ENCODE results near the gene AKR1B15. TPM values are rescaled to one million over a fixed set of nuclear protein-coding genes. Genes with fewer than 3 reads are reported as not detected.

The AKR1B15 gene
- polyA plus RNA-seq, 1 donor (not counting 4 experiments of a cell fraction or from before 2014, with no cell fraction given): 0.28 TPM

GRCh38 chr7:134594877-134595276 lies 46.0 kb downstream of the AKR1B15 start:
- DNase-seq (ENCODE audit: low read depth, low spot score) (no peak), FAIRE-seq (no peak)
- H3K79me2 ChIP-seq (ENCODE audit: control insufficient read depth, insufficient read depth, low read length): no peaks in the 10 kb centered on the region
- no peaks in the 10 kb centered on the region for H3K9me1 ChIP-seq (ENCODE audit: control insufficient read depth, extremely low read depth, insufficient read depth, low read length)
- H3K9ac ChIP-seq (ENCODE audit: control insufficient read depth, extremely low read depth, insufficient read depth, low read length): no peak overlapping the region
- no peak overlapping the region for H3K27ac ChIP-seq (ENCODE audit: control insufficient read depth, insufficient read depth, low read length)
- H2AFZ ChIP-seq (ENCODE audit: control insufficient read depth, low read length): no peak overlapping the region
- H3K9me3 ChIP-seq (ENCODE audit: control insufficient read depth, low read depth, low read length): peaks cover 4% of the 10 kb centered on the region
- H3K4me2 ChIP-seq (ENCODE audit: control insufficient read depth, extremely low read depth, insufficient read depth, low read depth, low read length): no peak overlapping the region
- TF ChIP-seq EZH2 (IDR thresholded peaks at IDR 0.05; ENCODE audit: low read length) (no peak), CTCF (optimal IDR thresholded peaks at IDR 0.05 in 1 of 3, IDR thresholded peaks at IDR 0.05 in 1 of 3, conservative IDR thresholded peaks at IDR 0.05 in 1 of 3; ENCODE audit: extremely low read depth in 1 of 3, insufficient read depth in 2 of 3, low read length in 3 of 3) (no peak)
- H4K20me1 ChIP-seq (ENCODE audit: control insufficient read depth, extremely low read depth, insufficient read depth, low read length): no peaks in the 10 kb centered on the region
- H3K27me3 ChIP-seq (ENCODE audit: control insufficient read depth, extremely low read depth, insufficient read depth, low read length): no peaks in the 10 kb centered on the region
- peaks cover 8% of the 10 kb centered on the region for H3K4me1 ChIP-seq (ENCODE audit: control insufficient read depth, extremely low read depth, insufficient read depth, low read length)
- dilution Hi-C loops (cut with MboI; ENCODE audit: extremely low pct_ligation_motif_present, low sequenced_read_pairs): no loop called here
- no peaks in the 10 kb centered on the region for H3K36me3 ChIP-seq (ENCODE audit: control insufficient read depth in 2 of 2, extremely low read depth in 1 of 2, insufficient read depth in 2 of 2, low read length in 2 of 2)
- H3K4me3 ChIP-seq (ENCODE audit: control insufficient read depth in 2 of 3, extremely low read depth in 1 of 3, insufficient read depth in 2 of 3, low read depth in 1 of 3, low read length in 3 of 3): no peak overlapping the region

GRCh38 chr7:134599371-134599770 lies 50.5 kb downstream of the AKR1B15 start:
- H2AFZ ChIP-seq (ENCODE audit: control insufficient read depth, low read length): no peak overlapping the region
- no peak overlapping the region for H3K4me3 ChIP-seq (ENCODE audit: control insufficient read depth in 2 of 3, extremely low read depth in 1 of 3, insufficient read depth in 2 of 3, low read depth in 1 of 3, low read length in 3 of 3)
- H3K27ac ChIP-seq (ENCODE audit: control insufficient read depth, insufficient read depth, low read length): no peak overlapping the region
- H3K4me1 ChIP-seq (ENCODE audit: control insufficient read depth, extremely low read depth, insufficient read depth, low read length): peaks cover under 1% of the 10 kb centered on the region
- FAIRE-seq: no peak
- H3K79me2 ChIP-seq (ENCODE audit: control insufficient read depth, insufficient read depth, low read length): no peaks in the 10 kb centered on the region
- TF ChIP-seq EZH2 (IDR thresholded peaks at IDR 0.05; ENCODE audit: low read length): no peak
- no peak for TF ChIP-seq CTCF (optimal IDR thresholded peaks at IDR 0.05 in 1 of 3, IDR thresholded peaks at IDR 0.05 in 1 of 3, conservative IDR thresholded peaks at IDR 0.05 in 1 of 3; ENCODE audit: extremely low read depth in 1 of 3, insufficient read depth in 2 of 3, low read length in 3 of 3)
- dilution Hi-C loops (cut with MboI; ENCODE audit: extremely low pct_ligation_motif_present, low sequenced_read_pairs): no loop called here
- peaks cover 2% of the 10 kb centered on the region for H3K9me3 ChIP-seq (ENCODE audit: control insufficient read depth, low read depth, low read length)
- no peak for DNase-seq (ENCODE audit: low read depth, low spot score)
- no peak overlapping the region for H3K9ac ChIP-seq (ENCODE audit: control insufficient read depth, extremely low read depth, insufficient read depth, low read length)
- H3K27me3 ChIP-seq (ENCODE audit: control insufficient read depth, extremely low read depth, insufficient read depth, low read length): no peaks in the 10 kb centered on the region
- no peaks in the 10 kb centered on the region for H3K9me1 ChIP-seq (ENCODE audit: control insufficient read depth, extremely low read depth, insufficient read depth, low read length)
- no peaks in the 10 kb centered on the region for H3K36me3 ChIP-seq (ENCODE audit: control insufficient read depth in 2 of 2, extremely low read depth in 1 of 2, insufficient read depth in 2 of 2, low read length in 2 of 2)
- no peaks in the 10 kb centered on the region for H4K20me1 ChIP-seq (ENCODE audit: control insufficient read depth, extremely low read depth, insufficient read depth, low read length)
- no peak overlapping the region for H3K4me2 ChIP-seq (ENCODE audit: control insufficient read depth, extremely low read depth, insufficient read depth, low read depth, low read length)

All from keratinocyte (primary cell).